Neural cell (in vitro differentiated cells): ENCODE data around the gene CREM. TPM values are rescaled to one million over a fixed set of nuclear protein-coding genes. Genes with fewer than 3 reads are reported as not detected.

Source experiments
- H2AFZ ChIP-seq: fragments of 200-600, 300-800 bp; sonication (generic), shearing (Covaris generic); 2 replicates; pipeline ENCODE4 v1.6.0; 2014; ENCODE audit warnings: low read depth, mild to moderate bottlenecking, antibody characterized with exemption, low read length, moderate library complexity
- H3F3A ChIP-seq: fragments of 200-600 bp; shearing (Covaris generic); 2 replicates; pipeline ENCODE4 v1.6.1; 2016; ENCODE audit warnings: mild to moderate bottlenecking, moderate library complexity, mixed read lengths, antibody characterized with exemption, low read length; ENCODE audit not compliant: insufficient read depth, poor library complexity, severe bottlenecking
- H3K27ac ChIP-seq: fragments of 200-600, 300-800 bp; sonication (generic), shearing (Covaris generic); 2 replicates; pipeline ENCODE4 v1.5.1; 2014; ENCODE audit warnings: mild to moderate bottlenecking, low read length, moderate library complexity
- H3K27me3 ChIP-seq: fragments of 300-800, 200-600 bp; sonication (generic), shearing (Covaris generic); 2 replicates; pipeline ENCODE4 v1.6.0; 2014; ENCODE audit warnings: mild to moderate bottlenecking, low read depth, low read length, moderate library complexity; ENCODE audit not compliant: insufficient read depth
- H3K36me3 ChIP-seq: fragments of 300-800, 200-600 bp; sonication (generic), shearing (Covaris generic); 2 replicates; pipeline ENCODE4 v1.5.1; 2014; ENCODE audit warnings: mild to moderate bottlenecking, antibody characterized with exemption, low read length, moderate library complexity; ENCODE audit not compliant: insufficient read depth
- H3K4me2 ChIP-seq: fragments of 300-800, 200-600 bp; sonication (generic), shearing (Covaris generic); 2 replicates; pipeline ENCODE4 v1.6.0; 2014; ENCODE audit warnings: mild to moderate bottlenecking, low read length
- H3K4me3 ChIP-seq: fragments of 300-800, 200-600 bp; sonication (generic), shearing (Covaris generic); 2 replicates; pipeline ENCODE4 v1.5.1; 2014; ENCODE audit warnings: mild to moderate bottlenecking, low read length, moderate library complexity
- H3K79me2 ChIP-seq: fragments of 200-600 bp; shearing (Covaris generic); replicated peaks from 2 replicates; pipeline ENCODE4 v1.6.0; 2014; ENCODE audit warnings: mild to moderate bottlenecking, low read length, moderate library complexity; ENCODE audit not compliant: insufficient read depth
- H3K9ac ChIP-seq: fragments of 300-800, 200-600 bp; sonication (generic), shearing (Covaris generic); 2 replicates; pipeline ENCODE4 v1.6.1; 2016; ENCODE audit warnings: mild to moderate bottlenecking, low read length, mixed read lengths
- H3K9me2 ChIP-seq: fragments of 200-600 bp; shearing (Covaris generic); 2 replicates; pipeline ENCODE4 v1.6.1; 2016; ENCODE audit warnings: mild to moderate bottlenecking, low read length, mixed read lengths; ENCODE audit not compliant: insufficient read depth
- H3K9me3 ChIP-seq: fragments of 200-600, 300-800 bp; sonication (generic), shearing (Covaris generic); 2 replicates; pipeline ENCODE4 v1.6.1; 2016; ENCODE audit warnings: mild to moderate bottlenecking, mixed run types, low read length, moderate library complexity, mixed read lengths
- H4K20me1 ChIP-seq: fragments of 200-600 bp; shearing (Covaris generic); 2 replicates; pipeline ENCODE4 v1.6.1; 2016; ENCODE audit warnings: mild to moderate bottlenecking, mixed run types; ENCODE audit not compliant: insufficient read depth
- CTCF ChIP-seq: fragments of 450-650 bp; IDR thresholded peaks from 2 replicates; pipeline ENCODE4 v1.5.1; 2014; ENCODE audit warnings: antibody characterized with exemption, mild to moderate bottlenecking, moderate library complexity; ENCODE audit not compliant: poor library complexity, severe bottlenecking
- EP300 ChIP-seq: fragments of 450-650 bp; conservative IDR thresholded peaks from 2 replicates; pipeline ENCODE4 v1.6.1; 2014; ENCODE audit warnings: antibody characterized with exemption, mild to moderate bottlenecking, moderate library complexity; ENCODE audit not compliant: poor library complexity, severe bottlenecking
- EZH2 ChIP-seq: fragments of 200-600, 300-800 bp; shearing (Covaris generic), sonication (generic); IDR thresholded peaks from 2 replicates; pipeline ENCODE4 v1.6.1; 2014; ENCODE audit warnings: antibody characterized with exemption, low read length, borderline replicate concordance, mild to moderate bottlenecking; ENCODE audit not compliant: insufficient read depth, poor library complexity, severe bottlenecking
- MXI1 ChIP-seq: fragments of 450-650 bp; conservative IDR thresholded peaks from 2 replicates; pipeline ENCODE4 v1.6.1; 2014; ENCODE audit warnings: antibody characterized with exemption, mild to moderate bottlenecking; ENCODE audit not compliant: poor library complexity, severe bottlenecking
- POLR2AphosphoS5 ChIP-seq: IDR thresholded peaks from 2 replicates; pipeline ENCODE4 v1.6.1; 2012
- RAD21 ChIP-seq: fragments of 450-650 bp; conservative IDR thresholded peaks from 2 replicates; pipeline ENCODE4 v1.6.1; 2014; ENCODE audit warnings: antibody characterized with exemption, mild to moderate bottlenecking, moderate library complexity
- REST ChIP-seq: IDR thresholded peaks from 2 replicates; pipeline ENCODE4 v1.6.1; 2012; ENCODE audit warnings: borderline replicate concordance
- SMC3 ChIP-seq: fragments of 450-650 bp; conservative IDR thresholded peaks from 2 replicates; pipeline ENCODE4 v1.6.1; 2014; ENCODE audit warnings: antibody characterized with exemption, mild to moderate bottlenecking, moderate library complexity; ENCODE audit not compliant: poor library complexity
- TAF1 ChIP-seq: IDR thresholded peaks from 2 replicates; pipeline ENCODE4 v1.6.1; 2012; ENCODE audit warnings: low read depth
- polyA plus RNA-seq: library from polyadenylated mRNA; depleted of rRNA; stranded (reverse); fragments of >200 nt; gene quantifications from 2 replicates; pipeline ENCODE4 v1.2.3, GENCODE V29; 2014
- small RNA-seq, 3 experiments: library from RNA; depleted of rRNA; stranded (forward); fragments of <200 nt; gene quantifications; one replicate each; pipeline ENCODE3, GENCODE V24; 2012

CREM gene
- polyA plus RNA-seq, 1 donor from 2014 or later, result 67.3 TPM

GRCh38 chr10:35262436-35262835, 135.8 kb downstream of the CREM start:
- no peak overlapping the region for H3K9ac ChIP-seq
- no peaks in the 10 kb centered on the region for H3K79me2 ChIP-seq
- H4K20me1 ChIP-seq, result no peaks in the 10 kb centered on the region
- no peak overlapping the region for H3K4me3 ChIP-seq
- no peak overlapping the region for H3K27ac ChIP-seq
- H3K9me2 ChIP-seq, result no peaks in the 10 kb centered on the region
- H3F3A ChIP-seq, result no peaks in the 10 kb centered on the region
- H3K36me3 ChIP-seq, result no peaks in the 10 kb centered on the region
- H3K4me2 ChIP-seq, result no peak overlapping the region
- no peaks in the 10 kb centered on the region for H3K27me3 ChIP-seq
- no peak for TF ChIP-seq EP300
- TF ChIP-seq RAD21, result no peak
- TF ChIP-seq TAF1, result no peak
- no peak for TF ChIP-seq REST
- TF ChIP-seq EZH2, result no peak
- TF ChIP-seq CTCF, result no peak
- TF ChIP-seq POLR2AphosphoS5, result no peak
- no peak for TF ChIP-seq MXI1
- TF ChIP-seq SMC3, result no peak
- H2AFZ ChIP-seq, result no peak overlapping the region
- no peaks in the 10 kb centered on the region for H3K9me3 ChIP-seq

Small RNA genes within 50 kb of the gene (small RNA-seq; reads per million reads assigned to genes)
- 0 to 1.8 (median 1.2) reads per million in 3 experiments for gene MIR3611
- gene RNU6-1167P, result 0 to 0.24 (median 0.03) reads per million in 3 experiments
- 0 reads per million in 3 experiments for gene RNU6-794P
- gene RNU7-77P, result 0 to 0.08 (median 0) reads per million in 3 experiments

Other genes starting within 250 kb of the CREM start
- 40.5 and 51.9 TPM in 2 replicates for gene CUL2, start 36.5 kb upstream of the CREM start, polyA plus RNA-seq
- 36.1 and 36.4 TPM in 2 replicates for gene CCNY, start 209.7 kb downstream of the CREM start, polyA plus RNA-seq